Measurements from ENCODE around the gene MXRA7.
A peak's percentile ranks its signal among the peaks of the same experiment; 100 is the strongest.

MXRA7 gene

GRCh38 chr17:76674600-76674999 lies 36.2 kb downstream of the MXRA7 start:
- DNase-seq: no peak

- DNase-seq: no peak
Observed at GRCh38 chr17:76673729-76674128, 37.0 kb downstream of the MXRA7 start.

- DNase-seq: no peak
Observed at GRCh38 chr17:76672892-76673291, 37.9 kb downstream of the MXRA7 start.

- DNase-seq: no peak
Observed at GRCh38 chr17:76672270-76672851, 38.4 kb downstream of the MXRA7 start.

- no peak for DNase-seq
Observed at GRCh38 chr17:76671912-76672262, 38.9 kb downstream of the MXRA7 start.

GRCh38 chr17:76671123-76671911 lies 39.4 kb downstream of the MXRA7 start:
- DNase-seq: peak; percentile 97 to 98

- DNase-seq: no peak
Observed at GRCh38 chr17:76670718-76671122, 40.0 kb downstream of the MXRA7 start.

GRCh38 chr17:76670020-76670717 lies 40.6 kb downstream of the MXRA7 start:
- no peak for DNase-seq

GRCh38 chr17:76667786-76668453 lies 42.8 kb downstream of the MXRA7 start:
- no peak for DNase-seq

- DNase-seq: no peak
Observed at GRCh38 chr17:76667491-76667755, 43.3 kb downstream of the MXRA7 start.

GRCh38 chr17:76660656-76661042 lies 50.1 kb downstream of the MXRA7 start:
- no peak for DNase-seq

- no peak for DNase-seq
Observed at GRCh38 chr17:76659928-76660655, 50.7 kb downstream of the MXRA7 start.

GRCh38 chr17:76658242-76658662 lies 52.5 kb downstream of the MXRA7 start:
- no peak for DNase-seq

- DNase-seq: no peak
Observed at GRCh38 chr17:76657505-76658241, 53.1 kb downstream of the MXRA7 start.

- no peak for DNase-seq
Observed at GRCh38 chr17:76654408-76654807, 56.4 kb downstream of the MXRA7 start.

- no peak for DNase-seq
Observed at GRCh38 chr17:76650504-76650903, 60.3 kb downstream of the MXRA7 start.

- no peak for DNase-seq
Observed at GRCh38 chr17:76646712-76647111, 64.1 kb downstream of the MXRA7 start.

- no peak for DNase-seq
Observed at GRCh38 chr17:76645481-76645880, 65.3 kb downstream of the MXRA7 start.

GRCh38 chr17:76644995-76645394 lies 65.8 kb downstream of the MXRA7 start:
- no peak for DNase-seq

- no peak for DNase-seq
Observed at GRCh38 chr17:76643553-76644148, 67.1 kb downstream of the MXRA7 start, which contains the start of gene ST6GALNAC1. TSS of gene ST6GALNAC1 (minus strand) at chr17:76643757. CDS start at chr17:76643638, 119 bp downstream.

GRCh38 chr17:76642994-76643393 lies 67.8 kb downstream of the MXRA7 start:
- DNase-seq: no peak

- no peak for DNase-seq
Observed at GRCh38 chr17:76642032-76642561, 68.7 kb downstream of the MXRA7 start.

Measured in NCI-H187 (cell line).